ENCODE measurements around the gene CRAMP1.

- TF ChIP-seq CTCF (IDR thresholded peaks at IDR 0.05) = no peak
- no peak for TF ChIP-seq SIN3A (IDR thresholded peaks at IDR 0.05; ENCODE audit: borderline replicate concordance, insufficient read depth, low read depth, low read length)
- no peak for TF ChIP-seq REST (IDR thresholded peaks at IDR 0.05; ENCODE audit: insufficient read depth in 1 of 2, low read depth in 2 of 2, low read length in 1 of 2)
Measured at GRCh38 chr16:1710811-1711507, 98.8 kb downstream of the CRAMP1 start.
